IMR-90 (cell line): ENCODE measurements around the gene DCLRE1A. TPM values are rescaled to one million over a fixed set of nuclear protein-coding genes. Genes with fewer than 3 reads are reported as not detected.

Experiments
- ATAC-seq: fragments of 200-7000 bp; cut with Tn5 transposase; 2 replicates; pipeline ENCODE4 v1.9.1; 2020; ENCODE audit warnings: low read depth, mild to moderate bottlenecking, moderate library complexity
- BruUV-seq: library from RNA; stranded (reverse); fragments of 400-500 nt; replicated peaks from 2 replicates; lab custom pipeline; 2021; lab: Mats Ljungman, UMichigan
- CTCF ChIA-PET: fragments of 300-600 bp; formaldehyde crosslinking; extraction: SDS; loops from one replicate; lab custom pipeline; 2021; ENCODE audit warnings: antibody characterized with exemption; lab: Yijun Ruan, JAX
- POLR2A ChIA-PET: fragments of 300-600 bp; sonication (Branson Sonifier 250); formaldehyde crosslinking; loops from one replicate; lab custom pipeline; 2022; ENCODE audit warnings: antibody characterized with exemption; ENCODE audit not compliant: unreplicated experiment; lab: Charles Lee
- DNase-seq: peaks from one replicate; pipeline ENCODE4 v3.0.0; 2013
- H2AFZ ChIP-seq: replicated peaks from 2 replicates; pipeline ENCODE3; 2013; ENCODE audit warnings: low read length, mild to moderate bottlenecking; ENCODE audit not compliant: poor library complexity
- H2AK5ac ChIP-seq: 2 replicates; pipeline ENCODE4 v1.6.1; 2013; ENCODE audit warnings: low read depth, low read length, inconsistent platforms
- H2AK9ac ChIP-seq: replicated peaks from 2 replicates; pipeline ENCODE3; 2013; ENCODE audit warnings: mild to moderate bottlenecking, low read depth, low read length, moderate library complexity; ENCODE audit not compliant: poor library complexity
- H2BK120ac ChIP-seq: 2 replicates; pipeline ENCODE4 v1.6.1; 2013; ENCODE audit warnings: low read depth, low read length, inconsistent platforms
- H2BK15ac ChIP-seq: 3 replicates; pipeline ENCODE4 v1.6.1; 2013; ENCODE audit warnings: low read depth, low read length, inconsistent platforms
- H2BK20ac ChIP-seq: 2 replicates; pipeline ENCODE4 v1.6.1; 2013; ENCODE audit warnings: low read depth, mild to moderate bottlenecking, inconsistent platforms, low read length, moderate library complexity
- H2BK5ac ChIP-seq: 2 replicates; pipeline ENCODE4 v1.6.1; 2013; ENCODE audit warnings: mild to moderate bottlenecking, low read depth, low read length, inconsistent platforms; ENCODE audit not compliant: poor library complexity, severe bottlenecking
- H3K14ac ChIP-seq: replicated peaks from 2 replicates; pipeline ENCODE4 v1.6.1; 2013; ENCODE audit warnings: low read depth, low read length, inconsistent platforms
- H3K18ac ChIP-seq: 2 replicates; pipeline ENCODE4 v1.6.1; 2013; ENCODE audit warnings: low read depth, low read length, control low read depth
- H3K23ac ChIP-seq: 2 replicates; pipeline ENCODE4 v1.6.1; 2013; ENCODE audit warnings: low read depth, low read length, inconsistent platforms
- H3K27ac ChIP-seq: 2 replicates; pipeline ENCODE4 v1.5.1; 2013; ENCODE audit warnings: mild to moderate bottlenecking, control low read depth, low read length; ENCODE audit not compliant: insufficient read depth
- H3K27me3 ChIP-seq: 2 replicates; pipeline ENCODE4 v1.6.1; 2013; ENCODE audit warnings: low read length; ENCODE audit not compliant: control insufficient read depth, insufficient read depth
- H3K36me3 ChIP-seq: 2 replicates; pipeline ENCODE4 v1.6.1; 2013; ENCODE audit warnings: low read length, mixed read lengths; ENCODE audit not compliant: control insufficient read depth, insufficient read depth
- H3K4ac ChIP-seq: 2 replicates; pipeline ENCODE4 v1.6.1; 2013; ENCODE audit warnings: low read depth, low read length, inconsistent platforms
- H3K4me1 ChIP-seq: 2 replicates; pipeline ENCODE4 v1.6.1; 2013; ENCODE audit warnings: low read length, mixed read lengths; ENCODE audit not compliant: control insufficient read depth, insufficient read depth
- H3K4me2 ChIP-seq: 2 replicates; pipeline ENCODE4 v1.6.1; 2013; ENCODE audit warnings: low read depth, mild to moderate bottlenecking, control low read depth, low read length, moderate library complexity
- H3K4me3 ChIP-seq: 2 replicates; pipeline ENCODE4 v1.5.1; 2013; ENCODE audit warnings: low read depth, mild to moderate bottlenecking, control low read depth, low read length, moderate library complexity; ENCODE audit not compliant: insufficient read depth
- H3K56ac ChIP-seq: 2 replicates; pipeline ENCODE4 v1.6.1; 2013; ENCODE audit warnings: low read length, inconsistent platforms; ENCODE audit not compliant: insufficient read depth; ENCODE audit errors: extremely low read depth
- H3K79me1 ChIP-seq, 2 experiments: 2 replicates each; pipeline ENCODE4 v1.6.1; 2013; ENCODE audit warnings: low read length in 2 of 2, inconsistent platforms in 1 of 2, low read depth in 1 of 2
- H3K9ac ChIP-seq: 2 replicates; pipeline ENCODE4 v1.6.1; 2013; ENCODE audit warnings: low read depth, low read length, control low read depth
- H3K9me1 ChIP-seq: 2 replicates; pipeline ENCODE4 v1.6.1; 2013; ENCODE audit warnings: low read length, inconsistent platforms; ENCODE audit not compliant: insufficient read depth
- H3K9me3 ChIP-seq: 2 replicates; pipeline ENCODE4 v1.6.1; 2013; ENCODE audit warnings: low read length; ENCODE audit not compliant: control insufficient read depth, insufficient read depth
- H4K20me1 ChIP-seq: 2 replicates; pipeline ENCODE4 v1.6.1; 2013; ENCODE audit warnings: low read length, inconsistent platforms; ENCODE audit not compliant: insufficient read depth
- H4K5ac ChIP-seq: 2 replicates; pipeline ENCODE4 v1.6.1; 2013; ENCODE audit warnings: mild to moderate bottlenecking, low read depth, low read length, control low read depth
- H4K8ac ChIP-seq, 2 experiments: 2 replicates each; pipeline ENCODE4 v1.6.1; 2013; ENCODE audit warnings: low read depth in 2 of 2, low read length in 2 of 2, control low read depth in 1 of 2, inconsistent platforms in 1 of 2
- H4K91ac ChIP-seq: 2 replicates; pipeline ENCODE4 v1.6.1; 2013; ENCODE audit warnings: low read depth, low read length, inconsistent platforms; ENCODE audit not compliant: insufficient read depth
- BHLHE40 ChIP-seq: fragments of 150-350 bp; IDR thresholded peaks from 2 replicates; pipeline ENCODE4 v1.6.1; 2016; ENCODE audit warnings: mild to moderate bottlenecking, low read depth, low read length
- CEBPB ChIP-seq: IDR thresholded peaks from 2 replicates; pipeline ENCODE4 v1.6.1; 2012; ENCODE audit warnings: low read depth, low read length, improper control_type of control experiment
- CHD1 ChIP-seq: IDR thresholded peaks from 2 replicates; pipeline ENCODE4 v1.6.1; 2012; ENCODE audit warnings: low read depth, low read length, improper control_type of control experiment
- FOS ChIP-seq: fragments of 150-350 bp; IDR thresholded peaks from 2 replicates; pipeline ENCODE4 v1.6.1; 2016; ENCODE audit warnings: low read depth, low read length
- MAFK ChIP-seq: IDR thresholded peaks from 2 replicates; pipeline ENCODE4 v1.6.1; 2012; ENCODE audit warnings: low read depth, low read length, improper control_type of control experiment
- MAZ ChIP-seq: IDR thresholded peaks from 2 replicates; pipeline ENCODE4 v1.6.1; 2012; ENCODE audit warnings: low read depth, mild to moderate bottlenecking, low read length, improper control_type of control experiment, moderate library complexity, borderline replicate concordance
- MXI1 ChIP-seq: IDR thresholded peaks from 2 replicates; pipeline ENCODE4 v1.6.1; 2012; ENCODE audit warnings: low read depth, mild to moderate bottlenecking, low read length, moderate library complexity, borderline replicate concordance
- NFE2L2 ChIP-seq: fragments of 150-350 bp; IDR thresholded peaks from 2 replicates; pipeline ENCODE4 v1.6.1; 2016; ENCODE audit warnings: low read depth, mild to moderate bottlenecking, low read length
- POLR2A ChIP-seq: IDR thresholded peaks from 2 replicates; pipeline ENCODE4 v1.6.1; 2012; ENCODE audit warnings: mild to moderate bottlenecking, low read depth, low read length
- RAD21 ChIP-seq: IDR thresholded peaks from 2 replicates; pipeline ENCODE4 v1.6.1; 2012; ENCODE audit warnings: low read length, improper control_type of control experiment
- RCOR1 ChIP-seq: IDR thresholded peaks from 2 replicates; pipeline ENCODE4 v1.6.1; 2012; ENCODE audit warnings: mild to moderate bottlenecking, low read length, improper control_type of control experiment; ENCODE audit not compliant: insufficient replicate concordance
- RFX5 ChIP-seq: IDR thresholded peaks from 2 replicates; pipeline ENCODE4 v1.8.0; 2012; ENCODE audit warnings: low read depth, mild to moderate bottlenecking, low read length, moderate library complexity
- SMC3 ChIP-seq: fragments of 150-350 bp; IDR thresholded peaks from 2 replicates; pipeline ENCODE4 v1.6.1; 2016; ENCODE audit warnings: low read depth, mild to moderate bottlenecking, antibody characterized with exemption, low read length, moderate library complexity
- dilution Hi-C: fragments of 300-500 bp; cut with HindIII; formaldehyde crosslinking; loops from one replicate; pipeline ENCODE4 v1.14.3; 2018; ENCODE audit warnings: low sequenced_read_pairs; ENCODE audit not compliant: unreplicated experiment
- in situ Hi-C: fragments of 300-500 bp; cut with MboI; formaldehyde crosslinking; loops from 3 replicates; pipeline ENCODE4 v1.14.3; 2019; ENCODE audit warnings: low sequenced_read_pairs, inconsistent platforms, mixed read lengths
- intact Hi-C: fragments of 100-400 bp; cut with micrococcal nuclease; formaldehyde crosslinking; loops from 2 replicates; pipeline ENCODE4 v1.10.0; 2022
- polyA plus RNA-seq, 3 experiments: library from polyadenylated mRNA; depleted of rRNA; stranded (reverse); fragments of >200 nt; gene quantifications; 2 replicates each; pipeline ENCODE4 v1.2.3, GENCODE V29; 2012; ENCODE audit warnings: low replicate concordance in 1 of 3
- total RNA-seq: library from RNA; depleted of rRNA; stranded (reverse); fragments of >200 nt; gene quantifications from 2 replicates; pipeline ENCODE4 v1.2.3, GENCODE V29; 2012
- TF ChIP-seq, protein P1 (sequence below): conservative IDR thresholded peaks from 2 replicates; pipeline ENCODE4 v1.5.1; 2012; ENCODE audit warnings: mild to moderate bottlenecking, low read depth, low read length, improper control_type of control experiment
- TF ChIP-seq, protein P2 (sequence below): fragments of 150-350 bp; IDR thresholded peaks from 2 replicates; pipeline ENCODE4 v1.6.1; 2016; ENCODE audit warnings: low read depth, mild to moderate bottlenecking, low read length, moderate library complexity, borderline replicate concordance
- TF ChIP-seq, protein P3 (sequence below): fragments of 150-350 bp; IDR thresholded peaks from 2 replicates; pipeline ENCODE4 v1.6.1; 2017; ENCODE audit warnings: mild to moderate bottlenecking, antibody characterized with exemption, low read length, low read depth

Gene DCLRE1A
- total and polyA plus RNA-seq, 2 of the 4 experiments (the other 2 are of a cell fraction) = 3.1 to 6.3 TPM

DNA sequence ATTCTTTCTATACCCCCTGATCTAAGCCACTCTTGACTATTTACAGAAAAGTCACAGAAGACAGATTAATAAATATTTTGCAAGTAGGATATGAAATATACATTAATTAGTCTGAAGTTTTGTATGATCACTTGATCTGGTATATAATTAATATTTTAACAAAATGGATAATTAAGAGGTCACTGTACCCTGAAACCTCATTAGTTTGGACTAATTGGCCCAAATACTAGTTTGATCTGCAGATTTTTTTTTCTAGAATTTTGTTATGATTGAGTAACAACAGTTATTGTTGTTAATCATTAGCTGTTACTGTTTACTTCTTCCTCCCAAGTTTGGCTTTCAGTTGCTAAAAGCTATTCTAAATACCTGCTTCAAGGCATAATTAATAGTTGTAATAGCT is 3.3 kb upstream of the DCLRE1A start:
- no peak overlapping the region for H4K91ac ChIP-seq
- no peak overlapping the region for H3K56ac ChIP-seq
- CTCF ChIA-PET = no interaction called here
- H3K4me1 ChIP-seq = peaks cover 2% of the 10 kb centered on the region; the same call in 1 of the 2 replicates
- no peak overlapping the region for H2AK9ac ChIP-seq
- no peaks in the 10 kb centered on the region for H3K9me3 ChIP-seq
- POLR2A ChIA-PET = no interaction called here
- no peak overlapping the region for H4K5ac ChIP-seq
- H3K36me3 ChIP-seq = peaks cover 4% of the 10 kb centered on the region; the same call in 1 of the 2 replicates
- H3K27ac ChIP-seq = no peak overlapping the region
- no peak overlapping the region for H3K4me3 ChIP-seq
- H3K14ac ChIP-seq = no peak overlapping the region
- H3K4ac ChIP-seq = no peak overlapping the region
- dilution Hi-C loops = no loop called here
- no peak overlapping the region for H2BK120ac ChIP-seq
- H3K9me1 ChIP-seq = no peaks in the 10 kb centered on the region
- H2BK20ac ChIP-seq = no peak overlapping the region
- ATAC-seq (no peak), DNase-seq (no peak)
- no peak overlapping the region for H2BK5ac ChIP-seq
- H3K9ac ChIP-seq = no peak overlapping the region
- H3K4me2 ChIP-seq = no peak overlapping the region
- H2BK15ac ChIP-seq = no peak overlapping the region
- H4K8ac ChIP-seq = no peak overlapping the region
- no peaks in the 10 kb centered on the region for H3K27me3 ChIP-seq
- no TSS peak for BruUV-seq
- intact Hi-C loops = no loop called here
- H3K79me1 ChIP-seq = peaks cover 17 to 29% of the 10 kb centered on the region in 2 experiments
- H4K20me1 ChIP-seq = no peaks in the 10 kb centered on the region
- no peak overlapping the region for H3K23ac ChIP-seq
- no peak overlapping the region for H2AK5ac ChIP-seq
- no peak overlapping the region for H2AFZ ChIP-seq
- in situ Hi-C loops = no loop called here
- TF ChIP-seq FOS (no peak), MXI1 (no peak), SMC3 (no peak), MAFK (no peak), CHD1 (no peak), RAD21 (no peak), MAZ (no peak), RCOR1 (no peak), CEBPB (no peak), BHLHE40 (no peak), POLR2A (no peak), NFE2L2 (no peak), RFX5 (no peak)
- TF ChIP-seq, protein P1, sequence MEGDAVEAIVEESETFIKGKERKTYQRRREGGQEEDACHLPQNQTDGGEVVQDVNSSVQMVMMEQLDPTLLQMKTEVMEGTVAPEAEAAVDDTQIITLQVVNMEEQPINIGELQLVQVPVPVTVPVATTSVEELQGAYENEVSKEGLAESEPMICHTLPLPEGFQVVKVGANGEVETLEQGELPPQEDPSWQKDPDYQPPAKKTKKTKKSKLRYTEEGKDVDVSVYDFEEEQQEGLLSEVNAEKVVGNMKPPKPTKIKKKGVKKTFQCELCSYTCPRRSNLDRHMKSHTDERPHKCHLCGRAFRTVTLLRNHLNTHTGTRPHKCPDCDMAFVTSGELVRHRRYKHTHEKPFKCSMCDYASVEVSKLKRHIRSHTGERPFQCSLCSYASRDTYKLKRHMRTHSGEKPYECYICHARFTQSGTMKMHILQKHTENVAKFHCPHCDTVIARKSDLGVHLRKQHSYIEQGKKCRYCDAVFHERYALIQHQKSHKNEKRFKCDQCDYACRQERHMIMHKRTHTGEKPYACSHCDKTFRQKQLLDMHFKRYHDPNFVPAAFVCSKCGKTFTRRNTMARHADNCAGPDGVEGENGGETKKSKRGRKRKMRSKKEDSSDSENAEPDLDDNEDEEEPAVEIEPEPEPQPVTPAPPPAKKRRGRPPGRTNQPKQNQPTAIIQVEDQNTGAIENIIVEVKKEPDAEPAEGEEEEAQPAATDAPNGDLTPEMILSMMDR = no peak
- TF ChIP-seq, protein P2, sequence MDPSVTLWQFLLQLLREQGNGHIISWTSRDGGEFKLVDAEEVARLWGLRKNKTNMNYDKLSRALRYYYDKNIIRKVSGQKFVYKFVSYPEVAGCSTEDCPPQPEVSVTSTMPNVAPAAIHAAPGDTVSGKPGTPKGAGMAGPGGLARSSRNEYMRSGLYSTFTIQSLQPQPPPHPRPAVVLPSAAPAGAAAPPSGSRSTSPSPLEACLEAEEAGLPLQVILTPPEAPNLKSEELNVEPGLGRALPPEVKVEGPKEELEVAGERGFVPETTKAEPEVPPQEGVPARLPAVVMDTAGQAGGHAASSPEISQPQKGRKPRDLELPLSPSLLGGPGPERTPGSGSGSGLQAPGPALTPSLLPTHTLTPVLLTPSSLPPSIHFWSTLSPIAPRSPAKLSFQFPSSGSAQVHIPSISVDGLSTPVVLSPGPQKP = no peak
- TF ChIP-seq, protein P3, sequence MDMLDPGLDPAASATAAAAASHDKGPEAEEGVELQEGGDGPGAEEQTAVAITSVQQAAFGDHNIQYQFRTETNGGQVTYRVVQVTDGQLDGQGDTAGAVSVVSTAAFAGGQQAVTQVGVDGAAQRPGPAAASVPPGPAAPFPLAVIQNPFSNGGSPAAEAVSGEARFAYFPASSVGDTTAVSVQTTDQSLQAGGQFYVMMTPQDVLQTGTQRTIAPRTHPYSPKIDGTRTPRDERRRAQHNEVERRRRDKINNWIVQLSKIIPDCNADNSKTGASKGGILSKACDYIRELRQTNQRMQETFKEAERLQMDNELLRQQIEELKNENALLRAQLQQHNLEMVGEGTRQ = no peak
- H3K18ac ChIP-seq = no peak overlapping the region
